H1 (cell line): ENCODE results near the gene NKD2. TPM values are rescaled to one million over a fixed set of nuclear protein-coding genes. Genes with fewer than 3 reads are reported as not detected.

Experiments used
- CTCF ChIA-PET: fragments of 300-600 bp; sonication (Branson Sonifier 250); formaldehyde crosslinking; loops from one replicate; lab custom pipeline; 2021; ENCODE audit not compliant: partially characterized antibody; lab: Charles Lee
- POLR2A ChIA-PET: fragments of 300-600 bp; sonication (Branson Sonifier 250); formaldehyde crosslinking; loops from one replicate; lab custom pipeline; 2021; ENCODE audit warnings: inconsistent platforms; ENCODE audit not compliant: partially characterized antibody; lab: Charles Lee
- DNase-seq, 2 experiments: peaks; one replicate each; pipeline versions ENCODE4 v3.0.0 to v3.0.0-alpha.2; 2010 to 2022; ENCODE audit warnings: low spot score in 2 of 2, low read depth in 1 of 2, mixed read lengths in 1 of 2
- FAIRE-seq: peaks from 2 replicates; lab custom pipeline; 2011; peaks lifted over from hg19 to GRCh38; lab: Jason Lieb, UNC
- H2AFZ ChIP-seq: 2 replicates; pipeline ENCODE4 v1.8.1; 2012; ENCODE audit warnings: low read length, inconsistent platforms
- H2AK5ac ChIP-seq: 2 replicates; pipeline ENCODE4 v1.6.1; 2013; ENCODE audit warnings: low read depth, low read length
- H2BK120ac ChIP-seq: replicated peaks from 2 replicates; pipeline ENCODE3; 2013; ENCODE audit warnings: low read depth, low read length, inconsistent platforms
- H2BK12ac ChIP-seq: 2 replicates; pipeline ENCODE4 v1.6.1; 2013; ENCODE audit warnings: low read depth, low read length
- H2BK15ac ChIP-seq: 2 replicates; pipeline ENCODE4 v1.6.1; 2013; ENCODE audit warnings: low read length
- H2BK20ac ChIP-seq: 2 replicates; pipeline ENCODE4 v1.6.1; 2013; ENCODE audit warnings: low read length
- H2BK5ac ChIP-seq: 2 replicates; pipeline ENCODE4 v1.6.1; 2013; ENCODE audit warnings: low read depth, low read length
- H3K14ac ChIP-seq: 2 replicates; pipeline ENCODE4 v1.6.1; 2013; ENCODE audit warnings: inconsistent platforms; ENCODE audit not compliant: insufficient read length
- H3K18ac ChIP-seq: 2 replicates; pipeline ENCODE4 v1.6.1; 2013; ENCODE audit warnings: low read length; ENCODE audit errors: extremely low read depth
- H3K23ac ChIP-seq: 2 replicates; pipeline ENCODE4 v1.6.1; 2013; ENCODE audit warnings: inconsistent platforms; ENCODE audit not compliant: insufficient read length
- H3K23me2 ChIP-seq: 2 replicates; pipeline ENCODE4 v1.6.1; 2013; ENCODE audit warnings: low read depth, low read length
- H3K27ac ChIP-seq: 2 replicates; pipeline ENCODE4 v1.6.1; 2011; ENCODE audit warnings: low read depth, low read length, inconsistent platforms
- H3K27me3 ChIP-seq, 4 experiments: replicated peaks in 1 of 4; 1 replicate in 1 of 4; 2 replicates in 3 of 4; pipeline versions ENCODE4 v1.6.1 to v1.8.1; 2011 to 2013; ENCODE audit warnings: low read length in 3 of 4, mild to moderate bottlenecking in 3 of 4, inconsistent platforms in 2 of 4, mixed read lengths in 2 of 4, moderate library complexity in 1 of 4; ENCODE audit not compliant: control insufficient read depth in 3 of 4, insufficient read depth in 3 of 4; ENCODE audit errors: extremely low read depth in 1 of 4
- H3K36me3 ChIP-seq, 4 experiments: 2 replicates each; pipeline versions ENCODE4 v1.6.1 to v1.8.1; 2011 to 2013; ENCODE audit warnings: mild to moderate bottlenecking in 4 of 4, low read length in 3 of 4, moderate library complexity in 2 of 4, control low read depth in 1 of 4, inconsistent platforms in 1 of 4; ENCODE audit not compliant: insufficient read depth in 4 of 4, control insufficient read depth in 2 of 4
- H3K4ac ChIP-seq: replicated peaks from 2 replicates; pipeline ENCODE3; 2013; ENCODE audit warnings: low read length, low read depth, mixed read lengths, inconsistent platforms; ENCODE audit not compliant: insufficient read length
- H3K4me1 ChIP-seq, 4 experiments: replicated peaks in 1 of 4; 1 replicate in 1 of 4; 2 replicates in 3 of 4; pipeline versions ENCODE4 v1.6.1 to v1.8.1; 2011 to 2013; ENCODE audit warnings: low read length in 3 of 4, inconsistent platforms in 2 of 4, mixed read lengths in 1 of 4; ENCODE audit not compliant: insufficient read depth in 4 of 4, control insufficient read depth in 3 of 4
- H3K4me2 ChIP-seq, 2 experiments: 2 replicates each; pipeline versions ENCODE4 v1.6.1 to v1.8.1; 2011 to 2013; ENCODE audit warnings: low read depth in 2 of 2, low read length in 2 of 2, control low read depth in 1 of 2, inconsistent platforms in 1 of 2, mild to moderate bottlenecking in 1 of 2; ENCODE audit not compliant: insufficient read depth in 1 of 2
- H3K4me3 ChIP-seq, 4 experiments: fragments of 200-600, 300-600 bp in 1 of 4; sonication (generic), shearing (Covaris generic), sonication (Bioruptor Twin) in 1 of 4; 2 replicates each; pipeline versions ENCODE4 v1.5.1 to v1.8.1; 2011 to 2016; ENCODE audit warnings: low read length in 4 of 4, low read depth in 3 of 4, control low read depth in 2 of 4, inconsistent platforms in 2 of 4, mild to moderate bottlenecking in 2 of 4, mixed read lengths in 1 of 4, moderate library complexity in 1 of 4; ENCODE audit not compliant: insufficient read depth in 2 of 4; ENCODE audit errors: extremely low read depth in 1 of 4
- H3K56ac ChIP-seq: replicated peaks from 2 replicates; pipeline ENCODE3; 2013; ENCODE audit warnings: low read depth, mild to moderate bottlenecking, mixed read lengths, low read length, inconsistent platforms; ENCODE audit not compliant: insufficient read length
- H3K79me1 ChIP-seq: 2 replicates; pipeline ENCODE4 v1.6.1; 2013; ENCODE audit warnings: low read depth, low read length, control low read depth
- H3K79me2 ChIP-seq, 2 experiments: 2 replicates each; pipeline versions ENCODE4 v1.6.1 to v1.8.1; 2012 to 2013; ENCODE audit warnings: low read length in 2 of 2, mild to moderate bottlenecking in 2 of 2, inconsistent platforms in 1 of 2; ENCODE audit not compliant: insufficient read depth in 2 of 2, control insufficient read depth in 1 of 2
- H3K9ac ChIP-seq, 4 experiments: replicated peaks in 1 of 4; 1 replicate in 1 of 4; 2 replicates in 3 of 4; pipeline versions ENCODE4 v1.6.1 to v1.8.1; 2011 to 2013; ENCODE audit warnings: low read depth in 3 of 4, low read length in 3 of 4, control low read depth in 2 of 4, mild to moderate bottlenecking in 2 of 4, moderate library complexity in 2 of 4, inconsistent platforms in 1 of 4; ENCODE audit errors: extremely low read depth in 1 of 4
- H3K9me3 ChIP-seq, 2 experiments: 2 replicates each; pipeline versions ENCODE4 v1.6.1 to v1.8.1; 2012 to 2013; ENCODE audit warnings: mild to moderate bottlenecking in 2 of 2, moderate library complexity in 2 of 2, control low read depth in 1 of 2, inconsistent platforms in 1 of 2, low read depth in 1 of 2, low read length in 1 of 2, mixed read lengths in 1 of 2; ENCODE audit not compliant: insufficient read depth in 2 of 2
- H4K20me1 ChIP-seq, 2 experiments: replicated peaks in 1 of 2; 2 replicates each; pipeline versions ENCODE3 to v1.8.1; 2011 to 2013; ENCODE audit warnings: inconsistent platforms in 2 of 2, low read length in 2 of 2, mild to moderate bottlenecking in 1 of 2; ENCODE audit not compliant: insufficient read depth in 2 of 2, control insufficient read depth in 1 of 2
- H4K5ac ChIP-seq: 2 replicates; pipeline ENCODE4 v1.6.1; 2013; ENCODE audit warnings: low read length, low read depth, mixed read lengths, inconsistent platforms; ENCODE audit not compliant: insufficient read length
- H4K8ac ChIP-seq: 2 replicates; pipeline ENCODE4 v1.8.0; 2013; ENCODE audit warnings: mild to moderate bottlenecking, moderate library complexity, low read length, inconsistent platforms; ENCODE audit not compliant: insufficient read depth; ENCODE audit errors: extremely low read depth
- H4K91ac ChIP-seq: replicated peaks from 2 replicates; pipeline ENCODE3; 2013; ENCODE audit warnings: low read length, mixed read lengths, inconsistent platforms; ENCODE audit not compliant: insufficient read length
- E2F6 ChIP-seq: IDR thresholded peaks from 2 replicates; pipeline ENCODE4 v1.6.1; 2012; ENCODE audit warnings: inconsistent platforms
- KDM1A ChIP-seq: fragments of 200-600, 300-600 bp; sonication (generic); IDR thresholded peaks from 2 replicates; pipeline ENCODE4 v1.7.1; 2016; ENCODE audit warnings: mild to moderate bottlenecking, low read length, borderline replicate concordance
- WGBS, 2 experiments: shearing (Covaris generic) in 1 of 2; methylation state at CpG; one replicate each; pipeline versions ENCODE4 v1.1.6 to v1.1.7; 2013 to 2015; ENCODE audit warnings: low lambda C conversion rate in 2 of 2, mixed read lengths in 2 of 2, inconsistent platforms in 1 of 2, low coverage in 1 of 2, missing lambda C conversion rate in 1 of 2; ENCODE audit not compliant: insufficient replicate concordance in 2 of 2, insufficient coverage in 1 of 2, insufficient read length in 1 of 2; ENCODE audit errors: extremely low coverage in 1 of 2, missing lambda C conversion rate in 1 of 2; 5-methylcytosine and 5-hydroxymethylcytosine counted together
- polyA plus RNA-seq, 7 experiments: library from polyadenylated mRNA; depleted of rRNA in 3 of 7; stranded (reverse) in 5 of 7; unstranded in 2 of 7; fragments of >200 nt in 5 of 7; fragments of 200-250 nt in 2 of 7; gene quantifications; 1 replicate in 5 of 7; 2 replicates in 1 of 7; 4 replicates in 1 of 7; pipeline versions ENCODE4 v1.2.1 to v1.2.3, GENCODE V29; 2011 to 2013; ENCODE audit warnings: missing spikeins in 2 of 7, mixed read lengths in 2 of 7
- total RNA-seq: library from RNA; stranded (reverse); fragmentation: NEBNext Ultra II Directional; extraction: Animal tissue kit (Norgen Biotek cat#: 25700); gene quantifications from 2 replicates; pipeline ENCODE4 v1.2.1, GENCODE V29; 2021

NKD2 gene
- total and polyA plus RNA-seq, 2 of the 8 experiments (the other 6 are each of a cell fraction or from before 2014, with no cell fraction given) = 5.5 to 7.9 TPM

GRCh38 chr5:1037671-1038416 lies 29.2 kb downstream of the NKD2 start:
- Histone ChIP-seq H2BK120ac (no peak overlapping the region), H4K91ac (no peak overlapping the region), H3K4ac (no peak overlapping the region), H2BK12ac (no peak overlapping the region), H3K79me2 (no peaks in the 10 kb centered on the region), H3K36me3 (no peaks in the 10 kb centered on the region), H4K8ac (peak overlapping the region; percentile 80; the same call in 1 of the 2 replicates), H3K4me3 (no peak overlapping the region), H3K27ac (no peak overlapping the region), H4K5ac (no peak overlapping the region), H3K23me2 (peaks cover 17% of the 10 kb centered on the region; the same call in 1 of the 2 replicates), H3K18ac (no peak overlapping the region), H2BK5ac (no peak overlapping the region), H3K4me2 (no peak overlapping the region), H3K14ac (no peak overlapping the region), H2BK15ac (no peak overlapping the region), H3K4me1 (no peaks in the 10 kb centered on the region; a peak in 1 of 7 replicates), H3K27me3 (no peaks in the 10 kb centered on the region), H3K56ac (no peak overlapping the region), H4K20me1 (peaks cover 0 to 9% of the 10 kb centered on the region in 2 experiments), H3K9me3 (peaks cover 10 to 19% of the 10 kb centered on the region in 2 experiments; a peak in 3 of 4 replicates), H2AFZ (no peak overlapping the region), H2BK20ac (no peak overlapping the region), H3K9ac (no peak overlapping the region), H3K79me1 (no peaks in the 10 kb centered on the region), H3K23ac (no peak overlapping the region), H2AK5ac (no peak overlapping the region)
- no peak for DNase-seq
- 92% methylated on average over 22 of the region's 43 CpGs; no CpG with 5 or more reads in 1 of the 2 experiments for WGBS, 2 experiments
- POLR2A ChIA-PET = no interaction called here
- CTCF ChIA-PET = interaction anchor here (0.5 to 1.5 kb wide), 5 partner anchors 18 to 245 kb away, joined by 3 to 4 read pairs (median 3); no protein-coding TSS in a partner anchor
- FAIRE-seq = no peak
- no peak for TF ChIP-seq KDM1A
- peak; percentile 66 for TF ChIP-seq E2F6
